Coronary artery (tissue), 2 donors: Measurements from ENCODE around the gene RANBP3.
"Not testable (repeated sequence)": the region's sequence is repeated elsewhere in the genome, so short reads cannot be mapped to it uniquely, and the experiment has no call there.

Source experiments
- DNase-seq: peaks from one replicate; pipeline ENCODE4 v3.0.0-alpha.2; 2017; ENCODE audit warnings: low spot score
- H3K27ac ChIP-seq, 2 donors: fragments of 200-600 bp; sonication (generic); one replicate each; pipeline ENCODE4 v1.5.1; 2016 to 2019
- H3K4me3 ChIP-seq: fragments of 200-600 bp; sonication (generic); 2 replicates; pipeline ENCODE4 v1.5.1; 2016; ENCODE audit warnings: mild to moderate bottlenecking, moderate library complexity
- TF ChIP-seq, protein P1 (sequence below): fragments of 200-600 bp; sonication (generic); IDR thresholded peaks from one replicate; pipeline ENCODE4 v1.5.1; 2019; ENCODE audit warnings: antibody characterized with exemption

RANBP3 gene

GRCh38 chr19:5977785-5978605 lies at the start of gene RANBP3:
RANBP3 (minus strand) TSS chr19:5978140; CDS start chr19:5978082, 58 bp downstream.
- TF ChIP-seq, protein P1, sequence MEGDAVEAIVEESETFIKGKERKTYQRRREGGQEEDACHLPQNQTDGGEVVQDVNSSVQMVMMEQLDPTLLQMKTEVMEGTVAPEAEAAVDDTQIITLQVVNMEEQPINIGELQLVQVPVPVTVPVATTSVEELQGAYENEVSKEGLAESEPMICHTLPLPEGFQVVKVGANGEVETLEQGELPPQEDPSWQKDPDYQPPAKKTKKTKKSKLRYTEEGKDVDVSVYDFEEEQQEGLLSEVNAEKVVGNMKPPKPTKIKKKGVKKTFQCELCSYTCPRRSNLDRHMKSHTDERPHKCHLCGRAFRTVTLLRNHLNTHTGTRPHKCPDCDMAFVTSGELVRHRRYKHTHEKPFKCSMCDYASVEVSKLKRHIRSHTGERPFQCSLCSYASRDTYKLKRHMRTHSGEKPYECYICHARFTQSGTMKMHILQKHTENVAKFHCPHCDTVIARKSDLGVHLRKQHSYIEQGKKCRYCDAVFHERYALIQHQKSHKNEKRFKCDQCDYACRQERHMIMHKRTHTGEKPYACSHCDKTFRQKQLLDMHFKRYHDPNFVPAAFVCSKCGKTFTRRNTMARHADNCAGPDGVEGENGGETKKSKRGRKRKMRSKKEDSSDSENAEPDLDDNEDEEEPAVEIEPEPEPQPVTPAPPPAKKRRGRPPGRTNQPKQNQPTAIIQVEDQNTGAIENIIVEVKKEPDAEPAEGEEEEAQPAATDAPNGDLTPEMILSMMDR, result no peak
- Histone ChIP-seq H3K27ac (peak within 1 kb of the TSS; percentile 90 to 94), H3K4me3 (peak within 1 kb of the TSS; percentile 90)
- peak; percentile 99 for DNase-seq

DNA sequence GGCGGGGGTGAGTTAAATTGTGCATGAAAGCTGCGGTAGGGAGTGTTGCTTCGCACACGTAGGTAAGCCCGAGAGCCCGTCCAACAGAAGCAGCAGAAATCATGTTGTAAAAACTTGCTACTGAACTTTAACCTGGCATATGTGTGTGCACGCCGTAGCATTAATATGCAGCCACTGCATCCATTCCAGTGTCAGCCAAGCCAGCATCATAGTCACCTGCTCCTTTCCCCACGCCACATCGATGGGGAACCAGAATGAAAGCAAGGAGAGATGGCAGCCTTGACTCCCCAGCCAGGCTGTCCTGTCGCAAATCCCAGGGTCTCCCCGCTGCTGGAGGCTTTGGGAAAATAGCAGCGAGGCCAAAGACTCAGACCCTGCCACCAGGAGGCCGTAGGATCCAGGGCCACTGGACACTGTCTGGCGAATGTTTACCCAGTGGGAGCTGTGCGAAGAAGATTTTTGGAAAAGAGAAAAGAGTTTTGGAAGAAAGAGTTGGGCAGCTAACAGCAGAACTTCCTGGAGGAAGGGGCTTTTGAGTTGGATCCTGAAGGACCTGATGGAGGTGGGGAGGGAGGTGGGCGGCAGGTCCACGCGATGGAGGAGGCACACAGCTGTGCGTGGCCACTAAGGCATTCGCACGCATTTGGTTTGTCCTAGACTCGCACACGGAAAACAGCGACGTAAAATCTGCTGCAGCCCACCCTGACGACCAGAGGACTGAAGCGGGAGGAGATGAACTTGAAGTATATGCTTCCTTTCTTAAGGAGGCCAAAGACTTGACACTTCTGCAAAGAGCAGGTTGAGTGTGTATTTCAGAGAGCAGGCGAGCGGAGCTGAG lies 48.7 kb upstream of the RANBP3 start:
- Histone ChIP-seq H3K27ac (no peak overlapping the region), H3K4me3 (no peak overlapping the region)
- TF ChIP-seq, protein P1, result no peak
- DNase-seq, result no peak

GRCh38 chr19:6024756-6025155 lies 46.8 kb upstream of the RANBP3 start:
- H3K4me3 ChIP-seq, DNase-seq, H3K27ac ChIP-seq: not testable (repeated sequence)

DNA sequence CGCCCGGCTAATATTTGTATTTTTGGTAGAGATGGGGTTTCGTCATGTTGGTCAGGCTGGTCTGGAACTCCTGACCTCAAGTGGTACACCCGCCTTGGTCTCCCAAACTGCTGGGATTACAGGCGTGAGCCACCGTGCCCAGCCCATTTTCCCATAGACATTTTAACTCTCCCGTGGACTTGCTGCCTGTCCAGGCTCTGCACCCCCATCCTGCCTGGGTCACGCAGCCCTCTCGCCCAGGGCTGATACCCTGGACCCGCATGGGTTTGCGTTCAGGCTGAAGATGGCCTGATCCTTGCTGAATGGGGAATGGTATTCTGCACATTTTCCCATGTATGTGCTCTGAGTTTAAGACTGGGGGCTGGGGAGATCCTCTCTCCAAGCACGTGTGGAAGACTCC lies 46.0 kb upstream of the RANBP3 start:
- H3K27ac ChIP-seq, result no peak overlapping the region
- no peak for DNase-seq
- TF ChIP-seq, protein P1, result no peak
- H3K4me3 ChIP-seq, result no peak overlapping the region

- TF ChIP-seq, protein P1, result no peak
- DNase-seq, result no peak
- no peak overlapping the region for H3K4me3 ChIP-seq
- peak overlapping the region; percentile 19 to 63 for H3K27ac ChIP-seq
Measured at GRCh38 chr19:6023085-6023682, 45.2 kb upstream of the RANBP3 start.

- H3K27ac ChIP-seq, result peak overlapping the region in 1 of 2 donors; percentile 63
- H3K4me3 ChIP-seq, result no peak overlapping the region
- TF ChIP-seq, protein P1, result peak; percentile 12
- no peak for DNase-seq
Measured at GRCh38 chr19:6022570-6023064, 44.7 kb upstream of the RANBP3 start.
